Neural cell (in vitro differentiated cells): Measurements from ENCODE around the gene MDGA2. TPM values are rescaled to one million over a fixed set of nuclear protein-coding genes. Genes with fewer than 3 reads are reported as not detected.

ENCODE experiments used
- H2AFZ ChIP-seq: fragments of 200-600, 300-800 bp; sonication (generic), shearing (Covaris generic); 2 replicates; pipeline ENCODE4 v1.6.0; 2014; ENCODE audit warnings: low read depth, mild to moderate bottlenecking, antibody characterized with exemption, low read length, moderate library complexity
- H3F3A ChIP-seq: fragments of 200-600 bp; shearing (Covaris generic); 2 replicates; pipeline ENCODE4 v1.6.1; 2016; ENCODE audit warnings: mild to moderate bottlenecking, moderate library complexity, mixed read lengths, antibody characterized with exemption, low read length; ENCODE audit not compliant: insufficient read depth, poor library complexity, severe bottlenecking
- H3K27ac ChIP-seq: fragments of 200-600, 300-800 bp; sonication (generic), shearing (Covaris generic); 2 replicates; pipeline ENCODE4 v1.5.1; 2014; ENCODE audit warnings: mild to moderate bottlenecking, low read length, moderate library complexity
- H3K27me3 ChIP-seq: fragments of 300-800, 200-600 bp; sonication (generic), shearing (Covaris generic); 2 replicates; pipeline ENCODE4 v1.6.0; 2014; ENCODE audit warnings: mild to moderate bottlenecking, low read depth, low read length, moderate library complexity; ENCODE audit not compliant: insufficient read depth
- H3K36me3 ChIP-seq: fragments of 300-800, 200-600 bp; sonication (generic), shearing (Covaris generic); 2 replicates; pipeline ENCODE4 v1.5.1; 2014; ENCODE audit warnings: mild to moderate bottlenecking, antibody characterized with exemption, low read length, moderate library complexity; ENCODE audit not compliant: insufficient read depth
- H3K4me2 ChIP-seq: fragments of 300-800, 200-600 bp; sonication (generic), shearing (Covaris generic); 2 replicates; pipeline ENCODE4 v1.6.0; 2014; ENCODE audit warnings: mild to moderate bottlenecking, low read length
- H3K4me3 ChIP-seq: fragments of 300-800, 200-600 bp; sonication (generic), shearing (Covaris generic); 2 replicates; pipeline ENCODE4 v1.5.1; 2014; ENCODE audit warnings: mild to moderate bottlenecking, low read length, moderate library complexity
- H3K79me2 ChIP-seq: fragments of 200-600 bp; shearing (Covaris generic); replicated peaks from 2 replicates; pipeline ENCODE4 v1.6.0; 2014; ENCODE audit warnings: mild to moderate bottlenecking, low read length, moderate library complexity; ENCODE audit not compliant: insufficient read depth
- H3K9ac ChIP-seq: fragments of 300-800, 200-600 bp; sonication (generic), shearing (Covaris generic); 2 replicates; pipeline ENCODE4 v1.6.1; 2016; ENCODE audit warnings: mild to moderate bottlenecking, low read length, mixed read lengths
- H3K9me2 ChIP-seq: fragments of 200-600 bp; shearing (Covaris generic); 2 replicates; pipeline ENCODE4 v1.6.1; 2016; ENCODE audit warnings: mild to moderate bottlenecking, low read length, mixed read lengths; ENCODE audit not compliant: insufficient read depth
- H3K9me3 ChIP-seq: fragments of 200-600, 300-800 bp; sonication (generic), shearing (Covaris generic); 2 replicates; pipeline ENCODE4 v1.6.1; 2016; ENCODE audit warnings: mild to moderate bottlenecking, mixed run types, low read length, moderate library complexity, mixed read lengths
- H4K20me1 ChIP-seq: fragments of 200-600 bp; shearing (Covaris generic); 2 replicates; pipeline ENCODE4 v1.6.1; 2016; ENCODE audit warnings: mild to moderate bottlenecking, mixed run types; ENCODE audit not compliant: insufficient read depth
- EP300 ChIP-seq: fragments of 450-650 bp; conservative IDR thresholded peaks from 2 replicates; pipeline ENCODE4 v1.6.1; 2014; ENCODE audit warnings: antibody characterized with exemption, mild to moderate bottlenecking, moderate library complexity; ENCODE audit not compliant: poor library complexity, severe bottlenecking
- EZH2 ChIP-seq: fragments of 200-600, 300-800 bp; shearing (Covaris generic), sonication (generic); IDR thresholded peaks from 2 replicates; pipeline ENCODE4 v1.6.1; 2014; ENCODE audit warnings: antibody characterized with exemption, low read length, borderline replicate concordance, mild to moderate bottlenecking; ENCODE audit not compliant: insufficient read depth, poor library complexity, severe bottlenecking
- MXI1 ChIP-seq: fragments of 450-650 bp; conservative IDR thresholded peaks from 2 replicates; pipeline ENCODE4 v1.6.1; 2014; ENCODE audit warnings: antibody characterized with exemption, mild to moderate bottlenecking; ENCODE audit not compliant: poor library complexity, severe bottlenecking
- POLR2AphosphoS5 ChIP-seq: IDR thresholded peaks from 2 replicates; pipeline ENCODE4 v1.6.1; 2012
- RAD21 ChIP-seq: fragments of 450-650 bp; conservative IDR thresholded peaks from 2 replicates; pipeline ENCODE4 v1.6.1; 2014; ENCODE audit warnings: antibody characterized with exemption, mild to moderate bottlenecking, moderate library complexity
- SMC3 ChIP-seq: fragments of 450-650 bp; conservative IDR thresholded peaks from 2 replicates; pipeline ENCODE4 v1.6.1; 2014; ENCODE audit warnings: antibody characterized with exemption, mild to moderate bottlenecking, moderate library complexity; ENCODE audit not compliant: poor library complexity
- TAF1 ChIP-seq: IDR thresholded peaks from 2 replicates; pipeline ENCODE4 v1.6.1; 2012; ENCODE audit warnings: low read depth
- polyA plus RNA-seq: library from polyadenylated mRNA; depleted of rRNA; stranded (reverse); fragments of >200 nt; gene quantifications from 2 replicates; pipeline ENCODE4 v1.2.3, GENCODE V29; 2014
- TF ChIP-seq, protein P1 (sequence below): fragments of 450-650 bp; IDR thresholded peaks from 2 replicates; pipeline ENCODE4 v1.5.1; 2014; ENCODE audit warnings: antibody characterized with exemption, mild to moderate bottlenecking, moderate library complexity; ENCODE audit not compliant: poor library complexity, severe bottlenecking
- TF ChIP-seq, protein P2 (sequence below): IDR thresholded peaks from 2 replicates; pipeline ENCODE4 v1.6.1; 2012; ENCODE audit warnings: borderline replicate concordance

The MDGA2 gene
- polyA plus RNA-seq, 1 donor from 2014 or later: 3.8 TPM

DNA sequence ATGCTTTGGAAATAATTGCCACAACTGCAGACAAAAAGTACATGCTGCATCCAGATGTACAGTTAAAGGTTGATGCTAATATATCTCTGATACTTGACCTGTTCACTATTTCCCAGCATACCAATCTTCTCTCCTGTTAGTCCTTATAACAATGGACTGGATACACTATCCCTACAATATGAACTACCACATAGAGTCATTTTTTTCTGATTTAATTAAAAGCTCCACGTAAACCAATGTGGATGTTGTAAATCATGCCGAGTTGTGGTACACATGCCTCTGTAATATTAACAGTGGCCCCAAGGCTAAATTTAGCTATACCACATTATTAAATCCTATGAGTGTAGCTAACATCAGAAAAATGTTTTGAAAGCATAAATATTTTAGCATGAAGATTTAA lies 554.8 kb downstream of the MDGA2 start:
- H3K4me3 ChIP-seq: no peak overlapping the region
- H3K9me2 ChIP-seq: no peaks in the 10 kb centered on the region
- H3K27me3 ChIP-seq: no peaks in the 10 kb centered on the region
- no peaks in the 10 kb centered on the region for H3F3A ChIP-seq
- H4K20me1 ChIP-seq: no peaks in the 10 kb centered on the region
- H3K27ac ChIP-seq: no peak overlapping the region
- TF ChIP-seq SMC3: no peak
- no peak for TF ChIP-seq POLR2AphosphoS5
- no peak for TF ChIP-seq RAD21
- TF ChIP-seq, protein P1, sequence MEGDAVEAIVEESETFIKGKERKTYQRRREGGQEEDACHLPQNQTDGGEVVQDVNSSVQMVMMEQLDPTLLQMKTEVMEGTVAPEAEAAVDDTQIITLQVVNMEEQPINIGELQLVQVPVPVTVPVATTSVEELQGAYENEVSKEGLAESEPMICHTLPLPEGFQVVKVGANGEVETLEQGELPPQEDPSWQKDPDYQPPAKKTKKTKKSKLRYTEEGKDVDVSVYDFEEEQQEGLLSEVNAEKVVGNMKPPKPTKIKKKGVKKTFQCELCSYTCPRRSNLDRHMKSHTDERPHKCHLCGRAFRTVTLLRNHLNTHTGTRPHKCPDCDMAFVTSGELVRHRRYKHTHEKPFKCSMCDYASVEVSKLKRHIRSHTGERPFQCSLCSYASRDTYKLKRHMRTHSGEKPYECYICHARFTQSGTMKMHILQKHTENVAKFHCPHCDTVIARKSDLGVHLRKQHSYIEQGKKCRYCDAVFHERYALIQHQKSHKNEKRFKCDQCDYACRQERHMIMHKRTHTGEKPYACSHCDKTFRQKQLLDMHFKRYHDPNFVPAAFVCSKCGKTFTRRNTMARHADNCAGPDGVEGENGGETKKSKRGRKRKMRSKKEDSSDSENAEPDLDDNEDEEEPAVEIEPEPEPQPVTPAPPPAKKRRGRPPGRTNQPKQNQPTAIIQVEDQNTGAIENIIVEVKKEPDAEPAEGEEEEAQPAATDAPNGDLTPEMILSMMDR: no peak
- TF ChIP-seq EZH2: no peak
- TF ChIP-seq EP300: no peak
- no peak for TF ChIP-seq TAF1
- TF ChIP-seq, protein P2, sequence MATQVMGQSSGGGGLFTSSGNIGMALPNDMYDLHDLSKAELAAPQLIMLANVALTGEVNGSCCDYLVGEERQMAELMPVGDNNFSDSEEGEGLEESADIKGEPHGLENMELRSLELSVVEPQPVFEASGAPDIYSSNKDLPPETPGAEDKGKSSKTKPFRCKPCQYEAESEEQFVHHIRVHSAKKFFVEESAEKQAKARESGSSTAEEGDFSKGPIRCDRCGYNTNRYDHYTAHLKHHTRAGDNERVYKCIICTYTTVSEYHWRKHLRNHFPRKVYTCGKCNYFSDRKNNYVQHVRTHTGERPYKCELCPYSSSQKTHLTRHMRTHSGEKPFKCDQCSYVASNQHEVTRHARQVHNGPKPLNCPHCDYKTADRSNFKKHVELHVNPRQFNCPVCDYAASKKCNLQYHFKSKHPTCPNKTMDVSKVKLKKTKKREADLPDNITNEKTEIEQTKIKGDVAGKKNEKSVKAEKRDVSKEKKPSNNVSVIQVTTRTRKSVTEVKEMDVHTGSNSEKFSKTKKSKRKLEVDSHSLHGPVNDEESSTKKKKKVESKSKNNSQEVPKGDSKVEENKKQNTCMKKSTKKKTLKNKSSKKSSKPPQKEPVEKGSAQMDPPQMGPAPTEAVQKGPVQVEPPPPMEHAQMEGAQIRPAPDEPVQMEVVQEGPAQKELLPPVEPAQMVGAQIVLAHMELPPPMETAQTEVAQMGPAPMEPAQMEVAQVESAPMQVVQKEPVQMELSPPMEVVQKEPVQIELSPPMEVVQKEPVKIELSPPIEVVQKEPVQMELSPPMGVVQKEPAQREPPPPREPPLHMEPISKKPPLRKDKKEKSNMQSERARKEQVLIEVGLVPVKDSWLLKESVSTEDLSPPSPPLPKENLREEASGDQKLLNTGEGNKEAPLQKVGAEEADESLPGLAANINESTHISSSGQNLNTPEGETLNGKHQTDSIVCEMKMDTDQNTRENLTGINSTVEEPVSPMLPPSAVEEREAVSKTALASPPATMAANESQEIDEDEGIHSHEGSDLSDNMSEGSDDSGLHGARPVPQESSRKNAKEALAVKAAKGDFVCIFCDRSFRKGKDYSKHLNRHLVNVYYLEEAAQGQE: no peak
- TF ChIP-seq MXI1: no peak
- no peak overlapping the region for H3K9ac ChIP-seq
- H3K9me3 ChIP-seq: no peaks in the 10 kb centered on the region
- H3K79me2 ChIP-seq: no peaks in the 10 kb centered on the region
- H3K4me2 ChIP-seq: no peak overlapping the region
- H3K36me3 ChIP-seq: no peaks in the 10 kb centered on the region
- H2AFZ ChIP-seq: no peak overlapping the region

DNA sequence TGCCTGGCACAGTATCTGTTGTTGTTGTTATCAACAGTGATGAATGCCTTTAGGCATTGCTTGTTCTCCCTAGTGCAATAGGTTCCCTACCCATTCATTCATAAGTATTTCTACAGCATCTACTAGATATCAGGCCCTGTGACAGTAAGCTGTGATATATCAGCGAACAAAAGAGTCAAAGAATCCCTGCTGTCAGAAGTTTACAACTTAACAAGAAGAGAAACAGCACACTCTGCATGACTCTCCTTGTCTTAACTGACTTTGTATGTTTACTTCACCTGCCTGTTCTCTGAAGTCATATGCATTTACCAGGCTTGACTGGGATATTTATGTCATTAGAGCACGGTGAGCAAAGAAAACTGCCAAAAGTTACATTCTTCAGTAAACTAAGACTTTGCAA lies 571.6 kb downstream of the MDGA2 start:
- TF ChIP-seq POLR2AphosphoS5 (no peak), EP300 (no peak), RAD21 (no peak), EZH2 (no peak), TAF1 (no peak), MXI1 (no peak), SMC3 (no peak)
- TF ChIP-seq, protein P2: no peak
- TF ChIP-seq, protein P1: no peak
- no peaks in the 10 kb centered on the region for H3F3A ChIP-seq
- no peak overlapping the region for H3K4me3 ChIP-seq
- no peaks in the 10 kb centered on the region for H3K27me3 ChIP-seq
- H3K4me2 ChIP-seq: no peak overlapping the region
- no peak overlapping the region for H3K9ac ChIP-seq
- no peak overlapping the region for H2AFZ ChIP-seq
- H3K36me3 ChIP-seq: no peaks in the 10 kb centered on the region
- H3K27ac ChIP-seq: no peak overlapping the region
- H3K9me2 ChIP-seq: no peaks in the 10 kb centered on the region
- H3K9me3 ChIP-seq: no peaks in the 10 kb centered on the region
- no peaks in the 10 kb centered on the region for H3K79me2 ChIP-seq
- no peaks in the 10 kb centered on the region for H4K20me1 ChIP-seq
